Cardiac fibroblast (primary cell): ENCODE measurements around the gene ZNF580.

Source experiments
- DNase-seq, 2 donors: peaks; one replicate each; pipeline versions ENCODE4 v3.0.0 to v3.0.0-alpha.2; 2010; ENCODE audit warnings: low read depth in 2 of 2
- H3K4me3 ChIP-seq, 2 donors: replicated peaks in 1 of 2; 1 replicate in 1 of 2; 2 replicates in 1 of 2; pipeline ENCODE4 v1.5.1; 2011; ENCODE audit warnings: low read depth in 2 of 2, low read length in 2 of 2, mild to moderate bottlenecking in 2 of 2, moderate library complexity in 1 of 2
- CTCF ChIP-seq: IDR thresholded peaks from one replicate; pipeline ENCODE4 v1.5.1; 2011; ENCODE audit warnings: low read depth, mild to moderate bottlenecking, low read length, inconsistent platforms

Gene ZNF580

GRCh38 chr19:55676889-55677505, 36.2 kb downstream of the ZNF580 start:
- DNase-seq = no peak
- H3K4me3 ChIP-seq = no peak overlapping the region
- no peak for TF ChIP-seq CTCF

GRCh38 chr19:55677572-55678028, 36.8 kb downstream of the ZNF580 start:
- no peak for DNase-seq
- no peak overlapping the region for H3K4me3 ChIP-seq
- no peak for TF ChIP-seq CTCF

GRCh38 chr19:55678121-55678671, 37.4 kb downstream of the ZNF580 start:
- no peak for TF ChIP-seq CTCF
- no peak for DNase-seq
- no peak overlapping the region for H3K4me3 ChIP-seq

- H3K4me3 ChIP-seq = no peak overlapping the region
- DNase-seq = peak in 1 of 2 donors; percentile 67
- no peak for TF ChIP-seq CTCF
Measured at GRCh38 chr19:55679343-55680257, 38.8 kb downstream of the ZNF580 start.

GRCh38 chr19:55680339-55681130, 39.7 kb downstream of the ZNF580 start:
- DNase-seq = no peak
- TF ChIP-seq CTCF = no peak
- no peak overlapping the region for H3K4me3 ChIP-seq
